WTC11 (cell line): ENCODE results near the gene CPTP. TPM values are rescaled to one million over a fixed set of nuclear protein-coding genes. Genes with fewer than 3 reads are reported as not detected.
A peak's percentile ranks its signal among the peaks of the same experiment; 100 is the strongest.

ENCODE experiments used
- ATAC-seq: fragments of 200-7000 bp; cut with Tn5 transposase; 2 replicates; pipeline ENCODE4 v1.10.0; 2021; ENCODE audit warnings: mild to moderate bottlenecking, moderate library complexity
- Bru-seq: library from RNA; stranded (reverse); fragments of 400-500 nt; gene quantifications from one replicate; lab custom pipeline; 2021; lab: Mats Ljungman, UMichigan
- CTCF ChIA-PET: fragments of 300-600 bp; sonication (Branson Sonifier 250); formaldehyde crosslinking; loops from one replicate; lab custom pipeline; 2021; ENCODE audit warnings: antibody characterized with exemption; lab: Charles Lee
- POLR2A ChIA-PET: fragments of 350-600 bp; sonication (Branson Sonifier 250); formaldehyde crosslinking; loops from one replicate; lab custom pipeline; 2021; ENCODE audit warnings: antibody characterized with exemption; lab: Charles Lee
- DNase-seq: peaks from one replicate; pipeline ENCODE4 v3.0.0; 2021; ENCODE audit warnings: low spot score
- H3K27ac Mint-ChIP-seq: 2 replicates; pipeline ENCODE4 v1.8.0; 2021; ENCODE audit warnings: mixed read lengths
- H3K27me3 Mint-ChIP-seq: 2 replicates; pipeline ENCODE4 v1.8.0; 2021; ENCODE audit warnings: low read depth, mild to moderate bottlenecking, moderate library complexity, mixed read lengths
- H3K36me3 Mint-ChIP-seq: 2 replicates; pipeline ENCODE4 v1.8.0; 2021; ENCODE audit warnings: mixed read lengths
- H3K4me1 Mint-ChIP-seq: 2 replicates; pipeline ENCODE4 v1.8.0; 2022; ENCODE audit warnings: mixed read lengths
- H3K4me3 Mint-ChIP-seq: 2 replicates; pipeline ENCODE4 v1.8.0; 2021; ENCODE audit warnings: mild to moderate bottlenecking, moderate library complexity, mixed read lengths
- H3K9me3 Mint-ChIP-seq: 2 replicates; pipeline ENCODE4 v1.8.0; 2021; ENCODE audit warnings: mixed read lengths
- CREB1 ChIP-seq: sonication (generic); formaldehyde crosslinking; IDR thresholded peaks from 2 replicates; pipeline ENCODE4 v1.8.0; 2023; ENCODE audit warnings: mild to moderate bottlenecking, missing genetic modification reagents
- CREM ChIP-seq: sonication (generic); formaldehyde crosslinking; IDR thresholded peaks from 2 replicates; pipeline ENCODE4 v1.8.1; 2022; ENCODE audit warnings: mild to moderate bottlenecking, missing genetic modification reagents, moderate library complexity
- ETV6 ChIP-seq: sonication (generic); formaldehyde crosslinking; IDR thresholded peaks from 2 replicates; pipeline ENCODE4 v1.8.1; 2022; ENCODE audit warnings: mild to moderate bottlenecking, missing genetic modification reagents
- FOXJ3 ChIP-seq: sonication (generic); formaldehyde crosslinking; IDR thresholded peaks from 2 replicates; pipeline ENCODE4 v1.9.0; 2021; ENCODE audit warnings: missing genetic modification reagents, mild to moderate bottlenecking, borderline replicate concordance
- GABPB1 ChIP-seq: sonication (generic); formaldehyde crosslinking; IDR thresholded peaks from 2 replicates; pipeline ENCODE4 v1.8.1; 2023; ENCODE audit warnings: mild to moderate bottlenecking, missing genetic modification reagents
- HMGA2 ChIP-seq: fragments of 250-450 bp; sonication (Bioruptor Pico); IDR thresholded peaks from 2 replicates; pipeline ENCODE4 v1.4.0; 2021; ENCODE audit warnings: mild to moderate bottlenecking, moderate library complexity
- IRF2 ChIP-seq: sonication (generic); formaldehyde crosslinking; IDR thresholded peaks from 2 replicates; pipeline ENCODE4 v1.8.0; 2022; ENCODE audit warnings: low read depth, missing genetic modification reagents, borderline replicate concordance
- NFATC4 ChIP-seq: fragments of 250-450 bp; sonication (Bioruptor Pico); IDR thresholded peaks from 2 replicates; pipeline ENCODE4 v1.9.0; 2021; ENCODE audit warnings: mild to moderate bottlenecking
- NR2C2 ChIP-seq: sonication (generic); formaldehyde crosslinking; IDR thresholded peaks from 2 replicates; pipeline ENCODE4 v1.8.0; 2022; ENCODE audit warnings: mild to moderate bottlenecking, missing genetic modification reagents
- PRRX2 ChIP-seq: fragments of 250-450 bp; sonication (Bioruptor Pico); IDR thresholded peaks from 2 replicates; pipeline ENCODE4 v1.8.0; 2021; ENCODE audit warnings: mild to moderate bottlenecking
- RELA ChIP-seq: sonication (generic); formaldehyde crosslinking; IDR thresholded peaks from 2 replicates; pipeline ENCODE4 v1.8.1; 2022; ENCODE audit warnings: missing genetic modification reagents, mild to moderate bottlenecking, borderline replicate concordance
- SOX15 ChIP-seq: fragments of 250-450 bp; sonication (Bioruptor Pico); IDR thresholded peaks from 2 replicates; pipeline ENCODE4 v1.9.0; 2021; ENCODE audit warnings: mild to moderate bottlenecking
- SP1 ChIP-seq: sonication (generic); formaldehyde crosslinking; conservative IDR thresholded peaks from 2 replicates; pipeline ENCODE4 v1.8.1; 2022; ENCODE audit warnings: missing genetic modification reagents
- TCF7 ChIP-seq: sonication (generic); formaldehyde crosslinking; IDR thresholded peaks from 2 replicates; pipeline ENCODE4 v1.8.0; 2022; ENCODE audit warnings: mild to moderate bottlenecking, low read depth, missing genetic modification reagents, moderate library complexity
- TEAD4 ChIP-seq: sonication (generic); formaldehyde crosslinking; IDR thresholded peaks from 2 replicates; pipeline ENCODE4 v1.8.0; 2022; ENCODE audit warnings: mild to moderate bottlenecking, missing genetic modification reagents
- ZBTB21 ChIP-seq: sonication (generic); formaldehyde crosslinking; IDR thresholded peaks from 2 replicates; pipeline ENCODE4 v1.8.1; 2023; ENCODE audit warnings: mild to moderate bottlenecking, missing genetic modification reagents, borderline replicate concordance
- ZNF121 ChIP-seq: sonication (generic); formaldehyde crosslinking; IDR thresholded peaks from 2 replicates; pipeline ENCODE4 v1.8.0; 2023; ENCODE audit warnings: missing genetic modification reagents
- ZNF232 ChIP-seq: sonication (generic); formaldehyde crosslinking; IDR thresholded peaks from 2 replicates; pipeline ENCODE4 v1.8.0; 2022; ENCODE audit warnings: mild to moderate bottlenecking, missing genetic modification reagents
- long read RNA-seq, 3 experiments: library from RNA in 1 of 3; library from capped mRNA in 1 of 3; library from polyadenylated mRNA in 1 of 3; unstranded in 2 of 3; stranded (forward) in 1 of 3; transcript quantifications; one replicate each; pipeline ENCODE4 v2.0.0, GENCODE V29; 2021
- total RNA-seq: library from RNA; stranded (reverse); gene quantifications from 3 replicates; pipeline ENCODE4 v1.2.3, GENCODE V29; 2021
- TF ChIP-seq, protein P1 (sequence below): sonication (generic); formaldehyde crosslinking; IDR thresholded peaks from 2 replicates; pipeline ENCODE4 v1.8.1; 2022; ENCODE audit warnings: mild to moderate bottlenecking, moderate library complexity, missing genetic modification reagents
- TF ChIP-seq, protein P2 (sequence below): sonication (generic); formaldehyde crosslinking; IDR thresholded peaks from 2 replicates; pipeline ENCODE4 v1.8.1; 2023; ENCODE audit warnings: mild to moderate bottlenecking, missing genetic modification reagents, borderline replicate concordance
- TF ChIP-seq, protein P3 (sequence below): sonication (generic); formaldehyde crosslinking; IDR thresholded peaks from 2 replicates; pipeline ENCODE4 v1.8.0; 2022; ENCODE audit warnings: mild to moderate bottlenecking, missing genetic modification reagents
- TF ChIP-seq, protein P4 (sequence below): sonication (generic); formaldehyde crosslinking; IDR thresholded peaks from 2 replicates; pipeline ENCODE4 v1.8.0; 2022; ENCODE audit warnings: mild to moderate bottlenecking, missing genetic modification reagents
- TF ChIP-seq, protein P5 (sequence below): fragments of 250-450 bp; sonication (Bioruptor Pico); IDR thresholded peaks from 2 replicates; pipeline ENCODE4 v1.9.0; 2021; ENCODE audit warnings: mild to moderate bottlenecking
- TF ChIP-seq, protein P6 (sequence below): fragments of 250-450 bp; sonication (Bioruptor Pico); IDR thresholded peaks from 2 replicates; pipeline ENCODE4 v1.9.0; 2021; ENCODE audit warnings: moderate library complexity, mild to moderate bottlenecking, inconsistent platforms, borderline replicate concordance
- TF ChIP-seq, protein P7 (sequence below): fragments of 250-450 bp; sonication (Bioruptor Pico); IDR thresholded peaks from 2 replicates; pipeline ENCODE4 v2.1.2; 2022; ENCODE audit warnings: mild to moderate bottlenecking, moderate library complexity
- TF ChIP-seq, protein P8 (sequence below): sonication (generic); formaldehyde crosslinking; IDR thresholded peaks from 2 replicates; pipeline ENCODE4 v1.8.0; 2022; ENCODE audit warnings: mild to moderate bottlenecking, missing genetic modification reagents

Gene CPTP
- total RNA-seq (10.3 to 14.4 TPM (median 12.3 TPM) in 3 replicates), Bru-seq, nascent RNA (percentile 53 among the genes with signal in this experiment)
- long read RNA-seq, experiment 1, transcript CPTP-202 (2 exons, 1,101 nt), result minor isoform, 9 of 82 reads
- long read RNA-seq, experiment 1, transcript CPTP-201 (3 exons, 2,190 nt), result major isoform, 69 of 82 reads
- long read RNA-seq, experiment 1, partial matches to known transcripts, result 0 of 82 reads
- long read RNA-seq, experiment 1, other reads (novel, unspliced or antisense), result 4 of 82 reads
- long read RNA-seq, experiment 2, transcript CPTP-201 (3 exons, 2,190 nt), result major isoform, 13 of 23 reads
- long read RNA-seq, experiment 2, partial matches to known transcripts, result 3 of 23 reads
- long read RNA-seq, experiment 2, other reads (novel, unspliced or antisense), result 6 of 23 reads
- long read RNA-seq, experiment 3, transcript CPTP-201 (3 exons, 2,190 nt), result major isoform, 5 of 7 reads
- long read RNA-seq, experiment 3, partial matches to known transcripts, result 0 of 7 reads
- long read RNA-seq, experiment 3, other reads (novel, unspliced or antisense), result 1 of 7 reads

DNA sequence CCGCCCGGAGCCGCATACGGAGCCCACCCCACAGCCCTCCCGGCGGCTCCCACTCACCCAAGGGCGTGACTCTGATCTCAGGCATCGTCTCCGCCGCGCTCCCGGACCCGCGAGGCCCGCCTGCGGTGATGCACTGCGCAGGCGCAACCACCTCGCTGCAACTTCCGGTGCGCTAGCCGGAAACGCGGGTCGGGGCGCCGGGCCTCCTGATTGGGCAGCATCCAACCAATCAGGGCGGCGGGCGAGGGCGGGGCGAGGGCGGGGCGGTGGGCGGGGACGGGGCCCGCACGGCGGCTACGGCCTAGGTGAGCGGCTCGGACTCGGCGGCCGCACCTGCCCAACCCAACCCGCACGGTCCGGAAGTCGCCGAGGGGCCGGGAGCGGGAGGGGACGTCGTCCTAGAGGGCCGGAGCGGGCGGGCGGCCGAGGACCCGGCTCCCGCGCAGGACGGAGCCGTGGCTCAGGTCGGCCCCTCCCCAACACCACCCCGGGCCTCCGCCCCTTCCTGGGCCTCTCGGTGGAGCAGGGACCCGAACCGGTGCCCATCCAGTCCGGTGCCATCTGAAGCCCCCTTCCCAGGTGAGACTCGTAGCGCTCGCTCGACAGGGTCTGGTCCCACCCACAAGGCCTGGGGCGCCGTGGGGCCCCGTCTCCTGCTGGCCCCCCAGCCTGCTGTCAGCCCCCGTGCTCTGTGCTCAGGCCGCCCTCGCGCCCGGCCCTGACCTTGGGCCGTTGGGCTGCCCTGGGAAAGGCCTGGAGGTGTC lies at the start of gene CPTP, which contains the start of gene INTS11:
TSS of gene CPTP (plus strand) at position 279 of the 764 bp plus-strand sequence. CDS start 2,109 bp downstream, outside the sequence.
TSS of gene INTS11 (minus strand) at position 137 of the 764 bp plus-strand sequence. CDS start at position 85, 52 bp downstream.
- Mint-ChIP-seq H3K4me1 (peaks cover 11% of the 10 kb centered on the region), H3K9me3 (peaks cover under 1% of the 10 kb centered on the region), H3K27me3 (no peaks in the 10 kb centered on the region), H3K4me3 (peak within 1 kb of the TSS; percentile 87), H3K27ac (peak within 1 kb of the TSS; percentile 86), H3K36me3 (peaks cover under 1% of the 10 kb centered on the region; the same call in 1 of the 2 replicates)
- DNase-seq (peak; percentile 95), ATAC-seq (peak; percentile 86)
- ChIA-PET POLR2A (interaction anchor here (0.7 kb wide), 2 partner anchors 31 to 50 kb away, joined by 3 read pairs; partner anchors contain the start of gene AURKAIP1), CTCF (interaction anchor here (0.5 kb wide), 1 partner anchor 68 kb away, joined by 5 read pairs; no protein-coding TSS in a partner anchor)
- TF ChIP-seq RELA (CRISPR knock-in tag), result 0 out of 2 replicates have a peak, but pooled peaks have one; percentile 54
- no peak for TF ChIP-seq TCF7 (CRISPR knock-in tag)
- TF ChIP-seq HMGA2 (CRISPR knock-in tag), result no peak
- no peak for TF ChIP-seq NR2C2 (CRISPR knock-in tag)
- TF ChIP-seq, protein P1, sequence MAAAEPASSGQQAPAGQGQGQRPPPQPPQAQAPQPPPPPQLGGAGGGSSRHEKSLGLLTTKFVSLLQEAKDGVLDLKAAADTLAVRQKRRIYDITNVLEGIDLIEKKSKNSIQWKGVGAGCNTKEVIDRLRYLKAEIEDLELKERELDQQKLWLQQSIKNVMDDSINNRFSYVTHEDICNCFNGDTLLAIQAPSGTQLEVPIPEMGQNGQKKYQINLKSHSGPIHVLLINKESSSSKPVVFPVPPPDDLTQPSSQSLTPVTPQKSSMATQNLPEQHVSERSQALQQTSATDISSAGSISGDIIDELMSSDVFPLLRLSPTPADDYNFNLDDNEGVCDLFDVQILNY (CRISPR knock-in tag), result no peak; the same call in 1 of the 2 replicates
- no peak for TF ChIP-seq IRF2 (CRISPR knock-in tag)
- TF ChIP-seq, protein P2, sequence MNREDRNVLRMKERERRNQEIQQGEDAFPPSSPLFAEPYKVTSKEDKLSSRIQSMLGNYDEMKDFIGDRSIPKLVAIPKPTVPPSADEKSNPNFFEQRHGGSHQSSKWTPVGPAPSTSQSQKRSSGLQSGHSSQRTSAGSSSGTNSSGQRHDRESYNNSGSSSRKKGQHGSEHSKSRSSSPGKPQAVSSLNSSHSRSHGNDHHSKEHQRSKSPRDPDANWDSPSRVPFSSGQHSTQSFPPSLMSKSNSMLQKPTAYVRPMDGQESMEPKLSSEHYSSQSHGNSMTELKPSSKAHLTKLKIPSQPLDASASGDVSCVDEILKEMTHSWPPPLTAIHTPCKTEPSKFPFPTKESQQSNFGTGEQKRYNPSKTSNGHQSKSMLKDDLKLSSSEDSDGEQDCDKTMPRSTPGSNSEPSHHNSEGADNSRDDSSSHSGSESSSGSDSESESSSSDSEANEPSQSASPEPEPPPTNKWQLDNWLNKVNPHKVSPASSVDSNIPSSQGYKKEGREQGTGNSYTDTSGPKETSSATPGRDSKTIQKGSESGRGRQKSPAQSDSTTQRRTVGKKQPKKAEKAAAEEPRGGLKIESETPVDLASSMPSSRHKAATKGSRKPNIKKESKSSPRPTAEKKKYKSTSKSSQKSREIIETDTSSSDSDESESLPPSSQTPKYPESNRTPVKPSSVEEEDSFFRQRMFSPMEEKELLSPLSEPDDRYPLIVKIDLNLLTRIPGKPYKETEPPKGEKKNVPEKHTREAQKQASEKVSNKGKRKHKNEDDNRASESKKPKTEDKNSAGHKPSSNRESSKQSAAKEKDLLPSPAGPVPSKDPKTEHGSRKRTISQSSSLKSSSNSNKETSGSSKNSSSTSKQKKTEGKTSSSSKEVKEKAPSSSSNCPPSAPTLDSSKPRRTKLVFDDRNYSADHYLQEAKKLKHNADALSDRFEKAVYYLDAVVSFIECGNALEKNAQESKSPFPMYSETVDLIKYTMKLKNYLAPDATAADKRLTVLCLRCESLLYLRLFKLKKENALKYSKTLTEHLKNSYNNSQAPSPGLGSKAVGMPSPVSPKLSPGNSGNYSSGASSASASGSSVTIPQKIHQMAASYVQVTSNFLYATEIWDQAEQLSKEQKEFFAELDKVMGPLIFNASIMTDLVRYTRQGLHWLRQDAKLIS, result no peak
- TF ChIP-seq SP1, result peak; percentile 88
- TF ChIP-seq SOX15, result no peak
- no peak for TF ChIP-seq TEAD4 (CRISPR knock-in tag)
- TF ChIP-seq, protein P3, sequence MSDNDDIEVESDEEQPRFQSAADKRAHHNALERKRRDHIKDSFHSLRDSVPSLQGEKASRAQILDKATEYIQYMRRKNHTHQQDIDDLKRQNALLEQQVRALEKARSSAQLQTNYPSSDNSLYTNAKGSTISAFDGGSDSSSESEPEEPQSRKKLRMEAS, result peak; percentile 65; the same call in 1 of the 2 replicates
- TF ChIP-seq PRRX2, result no peak
- no peak for TF ChIP-seq ZBTB21 (CRISPR knock-in tag)
- no peak for TF ChIP-seq CREB1 (CRISPR knock-in tag)
- TF ChIP-seq, protein P4, sequence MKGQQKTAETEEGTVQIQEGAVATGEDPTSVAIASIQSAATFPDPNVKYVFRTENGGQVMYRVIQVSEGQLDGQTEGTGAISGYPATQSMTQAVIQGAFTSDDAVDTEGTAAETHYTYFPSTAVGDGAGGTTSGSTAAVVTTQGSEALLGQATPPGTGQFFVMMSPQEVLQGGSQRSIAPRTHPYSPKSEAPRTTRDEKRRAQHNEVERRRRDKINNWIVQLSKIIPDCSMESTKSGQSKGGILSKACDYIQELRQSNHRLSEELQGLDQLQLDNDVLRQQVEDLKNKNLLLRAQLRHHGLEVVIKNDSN (CRISPR knock-in tag), result peak; percentile 12; the same call in 1 of the 2 replicates
- TF ChIP-seq NFATC4 (CRISPR knock-in tag), result no peak
- no peak for TF ChIP-seq ZNF121
- TF ChIP-seq ZNF232 (CRISPR knock-in tag), result no peak
- TF ChIP-seq, protein P5, sequence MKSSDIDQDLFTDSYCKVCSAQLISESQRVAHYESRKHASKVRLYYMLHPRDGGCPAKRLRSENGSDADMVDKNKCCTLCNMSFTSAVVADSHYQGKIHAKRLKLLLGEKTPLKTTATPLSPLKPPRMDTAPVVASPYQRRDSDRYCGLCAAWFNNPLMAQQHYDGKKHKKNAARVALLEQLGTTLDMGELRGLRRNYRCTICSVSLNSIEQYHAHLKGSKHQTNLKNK (CRISPR knock-in tag), result no peak
- TF ChIP-seq, protein P6, sequence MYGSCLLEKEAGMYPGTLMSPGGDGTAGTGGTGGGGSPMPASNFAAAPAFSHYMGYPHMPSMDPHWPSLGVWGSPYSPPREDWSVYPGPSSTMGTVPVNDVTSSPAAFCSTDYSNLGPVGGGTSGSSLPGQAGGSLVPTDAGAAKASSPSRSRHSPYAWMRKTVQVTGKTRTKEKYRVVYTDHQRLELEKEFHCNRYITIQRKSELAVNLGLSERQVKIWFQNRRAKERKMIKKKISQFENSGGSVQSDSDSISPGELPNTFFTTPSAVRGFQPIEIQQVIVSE (CRISPR knock-in tag), result no peak
- no peak for TF ChIP-seq ETV6
- TF ChIP-seq, protein P7, sequence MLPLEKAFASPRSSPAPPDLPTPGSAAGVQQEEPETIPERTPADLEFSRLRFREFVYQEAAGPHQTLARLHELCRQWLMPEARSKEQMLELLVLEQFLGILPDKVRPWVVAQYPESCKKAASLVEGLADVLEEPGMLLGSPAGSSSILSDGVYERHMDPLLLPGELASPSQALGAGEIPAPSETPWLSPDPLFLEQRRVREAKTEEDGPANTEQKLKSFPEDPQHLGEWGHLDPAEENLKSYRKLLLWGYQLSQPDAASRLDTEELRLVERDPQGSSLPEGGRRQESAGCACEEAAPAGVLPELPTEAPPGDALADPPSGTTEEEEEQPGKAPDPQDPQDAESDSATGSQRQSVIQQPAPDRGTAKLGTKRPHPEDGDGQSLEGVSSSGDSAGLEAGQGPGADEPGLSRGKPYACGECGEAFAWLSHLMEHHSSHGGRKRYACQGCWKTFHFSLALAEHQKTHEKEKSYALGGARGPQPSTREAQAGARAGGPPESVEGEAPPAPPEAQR (CRISPR knock-in tag), result no peak
- no peak; the same call in 1 of the 2 replicates for TF ChIP-seq GABPB1
- TF ChIP-seq, protein P8, sequence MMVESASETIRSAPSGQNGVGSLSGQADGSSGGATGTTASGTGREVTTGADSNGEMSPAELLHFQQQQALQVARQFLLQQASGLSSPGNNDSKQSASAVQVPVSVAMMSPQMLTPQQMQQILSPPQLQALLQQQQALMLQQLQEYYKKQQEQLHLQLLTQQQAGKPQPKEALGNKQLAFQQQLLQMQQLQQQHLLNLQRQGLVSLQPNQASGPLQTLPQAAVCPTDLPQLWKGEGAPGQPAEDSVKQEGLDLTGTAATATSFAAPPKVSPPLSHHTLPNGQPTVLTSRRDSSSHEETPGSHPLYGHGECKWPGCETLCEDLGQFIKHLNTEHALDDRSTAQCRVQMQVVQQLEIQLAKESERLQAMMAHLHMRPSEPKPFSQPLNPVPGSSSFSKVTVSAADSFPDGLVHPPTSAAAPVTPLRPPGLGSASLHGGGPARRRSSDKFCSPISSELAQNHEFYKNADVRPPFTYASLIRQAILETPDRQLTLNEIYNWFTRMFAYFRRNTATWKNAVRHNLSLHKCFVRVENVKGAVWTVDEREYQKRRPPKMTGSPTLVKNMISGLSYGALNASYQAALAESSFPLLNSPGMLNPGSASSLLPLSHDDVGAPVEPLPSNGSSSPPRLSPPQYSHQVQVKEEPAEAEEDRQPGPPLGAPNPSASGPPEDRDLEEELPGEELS (CRISPR knock-in tag), result peak; percentile 66; the same call in 1 of the 2 replicates
- TF ChIP-seq FOXJ3 (CRISPR knock-in tag), result no peak
- 0 out of 2 replicates have a peak, but pooled peaks have one; percentile 4 for TF ChIP-seq CREM (CRISPR knock-in tag)
